ENCODE data around the gene GCNA.

GRCh38 chrX:71636438-71637252 is 58.4 kb downstream of the GCNA start:
- no peak for TF ChIP-seq CTCF (IDR thresholded peaks at IDR 0.05)
- no peak for TF ChIP-seq ATF6 (CRISPR knock-in tag; IDR thresholded peaks at IDR 0.05)
- TF ChIP-seq ATF2 (CRISPR knock-in tag; IDR thresholded peaks at IDR 0.05; ENCODE audit: borderline replicate concordance, low read depth): no peak
- no peak for TF ChIP-seq SMAD4 (CRISPR knock-in tag; IDR thresholded peaks at IDR 0.05)
- TF ChIP-seq ZNF138 (CRISPR knock-in tag; conservative IDR thresholded peaks at IDR 0.05): no peak

All from WTC11 (cell line).